ENCODE data around the gene AQP12B. TPM values are rescaled to one million over a fixed set of nuclear protein-coding genes. Genes with fewer than 3 reads are reported as not detected.

The AQP12B gene
- total RNA-seq, 1 experiment from 2014 or later = not detected

DNA sequence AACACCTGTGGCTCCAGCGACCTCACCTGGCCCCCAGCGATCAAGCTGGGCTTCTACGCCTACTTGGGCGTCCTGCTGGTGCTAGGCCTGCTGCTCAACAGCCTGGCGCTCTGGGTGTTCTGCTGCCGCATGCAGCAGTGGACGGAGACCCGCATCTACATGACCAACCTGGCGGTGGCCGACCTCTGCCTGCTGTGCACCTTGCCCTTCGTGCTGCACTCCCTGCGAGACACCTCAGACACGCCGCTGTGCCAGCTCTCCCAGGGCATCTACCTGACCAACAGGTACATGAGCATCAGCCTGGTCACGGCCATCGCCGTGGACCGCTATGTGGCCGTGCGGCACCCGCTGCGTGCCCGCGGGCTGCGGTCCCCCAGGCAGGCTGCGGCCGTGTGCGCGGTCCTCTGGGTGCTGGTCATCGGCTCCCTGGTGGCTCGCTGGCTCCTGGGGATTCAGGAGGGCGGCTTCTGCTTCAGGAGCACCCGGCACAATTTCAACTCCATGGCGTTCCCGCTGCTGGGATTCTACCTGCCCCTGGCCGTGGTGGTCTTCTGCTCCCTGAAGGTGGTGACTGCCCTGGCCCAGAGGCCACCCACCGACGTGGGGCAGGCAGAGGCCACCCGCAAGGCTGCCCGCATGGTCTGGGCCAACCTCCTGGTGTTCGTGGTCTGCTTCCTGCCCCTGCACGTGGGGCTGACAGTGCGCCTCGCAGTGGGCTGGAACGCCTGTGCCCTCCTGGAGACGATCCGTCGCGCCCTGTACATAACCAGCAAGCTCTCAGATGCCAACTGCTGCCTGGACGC is 52.5 kb downstream of the AQP12B start:
- DNase-seq (no peak), ATAC-seq (no peak)
- Histone ChIP-seq H3K79me2 (ENCODE audit: low read length) (no peaks in the 10 kb centered on the region), H3K36me3 (ENCODE audit: low read depth, low read length) (no peaks in the 10 kb centered on the region), H3K9me2 (replicated peaks; ENCODE audit: low read length) (no peaks in the 10 kb centered on the region), H2AFZ (ENCODE audit: low read length) (no peak overlapping the region), H3K4me2 (ENCODE audit: low read length) (no peak overlapping the region), H4K20me1 (ENCODE audit: low read length) (no peaks in the 10 kb centered on the region), H3K27ac (ENCODE audit: low read length) (no peak overlapping the region), H3K9ac (ENCODE audit: low read length) (no peak overlapping the region), H3K4me3 (ENCODE audit: low read length) (no peak overlapping the region), H3K27me3 (ENCODE audit: low read length) (no peaks in the 10 kb centered on the region), H3K9me3 (ENCODE audit: low read length) (no peaks in the 10 kb centered on the region), H3K4me1 (ENCODE audit: insufficient read depth, low read length) (no peaks in the 10 kb centered on the region), H3F3A (ENCODE audit: low read length, unreplicated experiment) (no peaks in the 10 kb centered on the region)
- ChIA-PET CTCF (no interaction called here), POLR2A (ENCODE audit: unreplicated experiment) (interaction anchor here (0.5 kb wide), 1 partner anchor 1974 kb away, joined by 3 read pairs; no protein-coding TSS in a partner anchor)
- no TSS peak for BruUV-seq (replicated peaks)
- TF ChIP-seq EZH2 (IDR thresholded peaks at IDR 0.05; ENCODE audit: low read length, unreplicated experiment) (no peak), EZH2phosphoT487 (IDR thresholded peaks at IDR 0.05; ENCODE audit: borderline replicate concordance, low read length) (no peak)
- TF ChIP-seq, protein P1, sequence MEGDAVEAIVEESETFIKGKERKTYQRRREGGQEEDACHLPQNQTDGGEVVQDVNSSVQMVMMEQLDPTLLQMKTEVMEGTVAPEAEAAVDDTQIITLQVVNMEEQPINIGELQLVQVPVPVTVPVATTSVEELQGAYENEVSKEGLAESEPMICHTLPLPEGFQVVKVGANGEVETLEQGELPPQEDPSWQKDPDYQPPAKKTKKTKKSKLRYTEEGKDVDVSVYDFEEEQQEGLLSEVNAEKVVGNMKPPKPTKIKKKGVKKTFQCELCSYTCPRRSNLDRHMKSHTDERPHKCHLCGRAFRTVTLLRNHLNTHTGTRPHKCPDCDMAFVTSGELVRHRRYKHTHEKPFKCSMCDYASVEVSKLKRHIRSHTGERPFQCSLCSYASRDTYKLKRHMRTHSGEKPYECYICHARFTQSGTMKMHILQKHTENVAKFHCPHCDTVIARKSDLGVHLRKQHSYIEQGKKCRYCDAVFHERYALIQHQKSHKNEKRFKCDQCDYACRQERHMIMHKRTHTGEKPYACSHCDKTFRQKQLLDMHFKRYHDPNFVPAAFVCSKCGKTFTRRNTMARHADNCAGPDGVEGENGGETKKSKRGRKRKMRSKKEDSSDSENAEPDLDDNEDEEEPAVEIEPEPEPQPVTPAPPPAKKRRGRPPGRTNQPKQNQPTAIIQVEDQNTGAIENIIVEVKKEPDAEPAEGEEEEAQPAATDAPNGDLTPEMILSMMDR (conservative IDR thresholded peaks at IDR 0.05; ENCODE audit: low read depth, low read length) = no peak
- intact Hi-C loops (cut with micrococcal nuclease) = no loop called here

DNA sequence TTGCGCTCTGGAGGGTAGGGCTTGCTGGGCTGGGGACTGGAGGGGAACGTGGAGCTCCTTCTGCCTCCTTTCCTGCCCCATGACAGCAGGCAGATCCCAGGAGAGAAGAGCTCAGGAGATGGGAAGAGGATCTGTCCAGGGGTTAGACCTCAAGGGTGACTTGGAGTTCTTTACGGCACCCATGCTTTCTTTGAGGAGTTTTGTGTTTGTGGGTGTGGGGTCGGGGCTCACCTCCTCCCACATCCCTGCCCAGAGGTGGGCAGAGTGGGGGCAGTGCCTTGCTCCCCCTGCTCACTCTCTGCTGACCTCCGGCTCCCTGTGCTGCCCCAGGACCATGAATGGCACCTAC is 53.1 kb downstream of the AQP12B start:
- no peaks in the 10 kb centered on the region for H3K9me2 ChIP-seq (replicated peaks; ENCODE audit: low read length)
- H2AFZ ChIP-seq (ENCODE audit: low read length) = no peak overlapping the region
- DNase-seq (no peak), ATAC-seq (no peak)
- H4K20me1 ChIP-seq (ENCODE audit: low read length) = no peaks in the 10 kb centered on the region
- ChIA-PET POLR2A (ENCODE audit: unreplicated experiment) (interaction anchor here (0.5 kb wide), 1 partner anchor 1974 kb away, joined by 3 read pairs; no protein-coding TSS in a partner anchor), CTCF (no interaction called here)
- no peak overlapping the region for H3K27ac ChIP-seq (ENCODE audit: low read length)
- no peak overlapping the region for H3K9ac ChIP-seq (ENCODE audit: low read length)
- H3K4me1 ChIP-seq (ENCODE audit: insufficient read depth, low read length) = no peaks in the 10 kb centered on the region
- no TSS peak for BruUV-seq (replicated peaks)
- no peaks in the 10 kb centered on the region for H3F3A ChIP-seq (ENCODE audit: low read length, unreplicated experiment)
- no peak overlapping the region for H3K4me2 ChIP-seq (ENCODE audit: low read length)
- TF ChIP-seq EZH2phosphoT487 (IDR thresholded peaks at IDR 0.05; ENCODE audit: borderline replicate concordance, low read length) (no peak), EZH2 (IDR thresholded peaks at IDR 0.05; ENCODE audit: low read length, unreplicated experiment) (no peak)
- TF ChIP-seq, protein P1 (conservative IDR thresholded peaks at IDR 0.05; ENCODE audit: low read depth, low read length) = no peak
- H3K36me3 ChIP-seq (ENCODE audit: low read depth, low read length) = no peaks in the 10 kb centered on the region
- no peaks in the 10 kb centered on the region for H3K27me3 ChIP-seq (ENCODE audit: low read length)
- H3K4me3 ChIP-seq (ENCODE audit: low read length) = no peak overlapping the region
- no peaks in the 10 kb centered on the region for H3K79me2 ChIP-seq (ENCODE audit: low read length)
- intact Hi-C loops (cut with micrococcal nuclease) = no loop called here
- H3K9me3 ChIP-seq (ENCODE audit: low read length) = no peaks in the 10 kb centered on the region
